ENCODE results near the gene OSBPL7. TPM values are rescaled to one million over a fixed set of nuclear protein-coding genes. Genes with fewer than 3 reads are reported as not detected.

OSBPL7 gene
- total and polyA plus RNA-seq, 2 of the 8 experiments (the other 6 are each of a cell fraction or from before 2014, with no cell fraction given) = 7.2 to 8.9 TPM

DNA sequence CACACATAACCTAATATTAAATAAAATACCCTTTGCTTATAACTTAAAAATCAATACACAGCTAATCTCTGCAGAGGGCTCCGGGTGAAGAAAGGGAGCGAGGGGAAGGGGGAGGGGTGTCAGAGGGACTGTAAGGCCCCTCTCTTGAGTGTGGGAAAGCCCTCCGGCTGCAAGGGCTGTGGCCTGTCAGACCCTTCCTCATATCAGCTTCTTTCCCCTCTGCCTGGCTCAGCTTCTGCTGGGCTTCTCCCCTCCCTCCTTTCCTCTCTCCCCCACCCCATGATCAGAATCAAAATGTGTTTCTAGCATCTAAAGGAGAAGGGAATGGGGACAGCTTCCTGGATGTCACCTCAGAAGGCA is 24.1 kb upstream of the OSBPL7 start:
- no peak overlapping the region for H2BK120ac ChIP-seq (replicated peaks; ENCODE audit: low read depth, low read length)
- no peak overlapping the region for H3K4ac ChIP-seq (replicated peaks; ENCODE audit: insufficient read length, low read depth, low read length)
- H2BK20ac ChIP-seq (ENCODE audit: low read length) = no peak overlapping the region
- peaks cover 46 to 65% (median 59%) of the 10 kb centered on the region in 4 experiments for H3K27me3 ChIP-seq (replicated peaks in 1 of 4; ENCODE audit: control insufficient read depth in 3 of 4, extremely low read depth in 1 of 4, insufficient read depth in 3 of 4, low read length in 3 of 4)
- ChIA-PET CTCF (ENCODE audit: partially characterized antibody) (interaction anchor here (1.0 to 33.0 kb wide), 14 partner anchors 11 to 175 kb away, joined by 3 to 1206 read pairs (median 12); partner anchors contain the start of genes CDK5RAP3, OSBPL7, PNPO and PRR15L), POLR2A (ENCODE audit: partially characterized antibody) (interaction anchor here (0.5 to 12.4 kb wide), 5 partner anchors 27 to 72 kb away, joined by 3 to 134 read pairs (median 5); partner anchors contain the start of gene SP2)
- no peak overlapping the region for H4K91ac ChIP-seq (replicated peaks; ENCODE audit: insufficient read length, low read length)
- H3K23ac ChIP-seq (ENCODE audit: insufficient read length) = no peak overlapping the region
- no peak overlapping the region for H3K4me3 ChIP-seq (ENCODE audit: extremely low read depth in 1 of 4, insufficient read depth in 2 of 4, low read depth in 3 of 4, low read length in 4 of 4)
- DNase-seq (ENCODE audit: low read depth in 1 of 2, low spot score in 2 of 2) (no peak), FAIRE-seq (no peak)
- H2AFZ ChIP-seq (ENCODE audit: low read length) = no peak overlapping the region
- peaks cover 0 to 34% (median 16%) of the 10 kb centered on the region in 4 experiments; a peak in 6 of 7 replicates for H3K4me1 ChIP-seq (replicated peaks in 1 of 4; ENCODE audit: control insufficient read depth in 3 of 4, insufficient read depth in 4 of 4, low read length in 3 of 4)
- peak overlapping the region; percentile 1; the same call in 1 of the 2 replicates for H2BK15ac ChIP-seq (ENCODE audit: low read length)
- no peak overlapping the region for H3K18ac ChIP-seq (ENCODE audit: extremely low read depth, low read length)
- H4K5ac ChIP-seq (ENCODE audit: insufficient read length, low read depth, low read length) = no peak overlapping the region
- H3K79me1 ChIP-seq (ENCODE audit: low read depth, low read length) = no peaks in the 10 kb centered on the region
- H3K14ac ChIP-seq (ENCODE audit: insufficient read length) = no peak overlapping the region
- H4K8ac ChIP-seq (ENCODE audit: extremely low read depth, insufficient read depth, low read length) = no peak overlapping the region
- peak overlapping the region; percentile 11; the same call in 1 of the 2 replicates for H2BK12ac ChIP-seq (ENCODE audit: low read depth, low read length)
- no peak overlapping the region for H2AK5ac ChIP-seq (ENCODE audit: low read depth, low read length)
- no peak overlapping the region for H2BK5ac ChIP-seq (ENCODE audit: low read depth, low read length)
- H3K56ac ChIP-seq (replicated peaks; ENCODE audit: insufficient read length, low read depth, low read length) = no peak overlapping the region
- H3K9ac ChIP-seq (replicated peaks in 1 of 4; ENCODE audit: extremely low read depth in 1 of 4, low read depth in 3 of 4, low read length in 3 of 4) = no peak overlapping the region
- 100% methylated on average over 3 of the region's 3 CpGs; no CpG with 5 or more reads in 1 of the 2 experiments for WGBS, 2 experiments (ENCODE audit: extremely low coverage in 1 of 2, insufficient coverage in 1 of 2, insufficient read length in 1 of 2, insufficient replicate concordance in 2 of 2, low coverage in 1 of 2, low lambda C conversion rate in 2 of 2, missing lambda C conversion rate in 1 of 2)
- H4K20me1 ChIP-seq (replicated peaks in 1 of 2; ENCODE audit: control insufficient read depth in 1 of 2, insufficient read depth in 2 of 2, low read length in 2 of 2) = peaks cover 3 to 5% of the 10 kb centered on the region in 2 experiments
- H3K4me2 ChIP-seq (ENCODE audit: insufficient read depth in 1 of 2, low read depth in 2 of 2, low read length in 2 of 2) = no peak overlapping the region
- no peaks in the 10 kb centered on the region for H3K36me3 ChIP-seq (ENCODE audit: control insufficient read depth in 2 of 4, insufficient read depth in 4 of 4, low read length in 3 of 4)
- no peaks in the 10 kb centered on the region for H3K9me3 ChIP-seq (ENCODE audit: insufficient read depth in 2 of 2, low read depth in 1 of 2, low read length in 1 of 2)
- no peak overlapping the region for H3K27ac ChIP-seq (ENCODE audit: low read depth, low read length)
- peaks cover 12% of the 10 kb centered on the region for H3K23me2 ChIP-seq (ENCODE audit: low read depth, low read length)
- no peaks in the 10 kb centered on the region for H3K79me2 ChIP-seq (ENCODE audit: control insufficient read depth in 1 of 2, insufficient read depth in 2 of 2, low read length in 2 of 2)
- no peak for TF ChIP-seq GABPA (IDR thresholded peaks at IDR 0.05; ENCODE audit: borderline replicate concordance, insufficient read depth, low read length)
- TF ChIP-seq RXRA (IDR thresholded peaks at IDR 0.05; ENCODE audit: insufficient read depth, low read depth, low read length) = no peak
- no peak for TF ChIP-seq KDM4A (IDR thresholded peaks at IDR 0.05; ENCODE audit: low read depth, low read length, severe bottlenecking)
- TF ChIP-seq KDM5A (IDR thresholded peaks at IDR 0.05; ENCODE audit: low read length) = no peak
- no peak for TF ChIP-seq YY1 (IDR thresholded peaks at IDR 0.05; ENCODE audit: low read depth, low read length)
- no peak for TF ChIP-seq RAD21 (IDR thresholded peaks at IDR 0.05 in 1 of 2, conservative IDR thresholded peaks at IDR 0.05 in 1 of 2; ENCODE audit: low read depth in 2 of 2, low read length in 2 of 2)
- no peak for TF ChIP-seq SAP30 (IDR thresholded peaks at IDR 0.05; ENCODE audit: insufficient read depth, insufficient replicate concordance, low read length)
- no peak for TF ChIP-seq GTF2F1 (IDR thresholded peaks at IDR 0.05; ENCODE audit: borderline replicate concordance, low read depth, low read length)
- TF ChIP-seq TAF1 (IDR thresholded peaks at IDR 0.05; ENCODE audit: low read depth, low read length) = no peak
- no peak for TF ChIP-seq SP2 (IDR thresholded peaks at IDR 0.05; ENCODE audit: low read length)
- no peak for TF ChIP-seq FOSL1 (IDR thresholded peaks at IDR 0.05; ENCODE audit: insufficient read depth, low read depth, low read length)
- TF ChIP-seq POLR2A (IDR thresholded peaks at IDR 0.05; ENCODE audit: control extremely low read depth in 1 of 2, low read depth in 2 of 2, low read length in 2 of 2) = no peak
- TF ChIP-seq MAFK (IDR thresholded peaks at IDR 0.05; ENCODE audit: low read depth, low read length) = no peak
- no peak for TF ChIP-seq SRF (IDR thresholded peaks at IDR 0.05; ENCODE audit: low read depth, low read length)
